GM23338 (cell line): Measurements from ENCODE around the gene HDC. TPM values are rescaled to one million over a fixed set of nuclear protein-coding genes. Genes with fewer than 3 reads are reported as not detected.

Experiments used
- ATAC-seq: fragments of 200-7000 bp; cut with Tn5 transposase; 3 replicates; pipeline ENCODE4 v1.9.1; 2020
- DNase-seq: peaks from one replicate; pipeline ENCODE4 v3.0.0-alpha.2; 2015; ENCODE audit warnings: low spot score
- H2AFZ ChIP-seq: fragments of 200-600 bp; sonication (generic); 2 replicates; pipeline ENCODE4 v1.8.0; 2016; ENCODE audit warnings: antibody characterized with exemption, mild to moderate bottlenecking, moderate library complexity
- H3F3A ChIP-seq: fragments of 200-600 bp; sonication (generic); replicated peaks from 2 replicates; pipeline ENCODE4 v1.8.0; 2017; ENCODE audit warnings: antibody characterized with exemption, mixed run types, low read depth
- H3K27ac ChIP-seq: fragments of 200-600 bp; sonication (generic); 2 replicates; pipeline ENCODE4 v1.6.1; 2016; ENCODE audit warnings: low read depth
- H3K27me3 ChIP-seq: fragments of 200-600 bp; sonication (generic); 2 replicates; pipeline ENCODE4 v1.8.0; 2016; ENCODE audit warnings: mild to moderate bottlenecking, mixed run types, moderate library complexity; ENCODE audit not compliant: insufficient read depth
- H3K36me3 ChIP-seq: fragments of 200-600 bp; sonication (generic); 2 replicates; pipeline ENCODE4 v1.8.0; 2016; ENCODE audit warnings: mild to moderate bottlenecking; ENCODE audit not compliant: insufficient read depth
- H3K4me1 ChIP-seq: fragments of 200-600 bp; sonication (generic); 2 replicates; pipeline ENCODE4 v1.8.0; 2016; ENCODE audit warnings: mild to moderate bottlenecking, moderate library complexity; ENCODE audit not compliant: insufficient read depth
- H3K4me2 ChIP-seq: fragments of 200-600 bp; sonication (generic); 2 replicates; pipeline ENCODE4 v1.7.1; 2017; ENCODE audit warnings: mixed run types
- H3K4me3 ChIP-seq: fragments of 200-600 bp; sonication (generic); 2 replicates; pipeline ENCODE4 v1.6.1; 2016; ENCODE audit warnings: mixed run types
- H3K79me2 ChIP-seq: fragments of 200-600 bp; sonication (generic); replicated peaks from 2 replicates; pipeline ENCODE4 v1.8.0; 2017; ENCODE audit warnings: mild to moderate bottlenecking; ENCODE audit not compliant: insufficient read depth
- H3K9me2 ChIP-seq: fragments of 200-600 bp; sonication (generic); 2 replicates; pipeline ENCODE4 v1.8.0; 2017; ENCODE audit not compliant: insufficient read depth
- H4K20me1 ChIP-seq: fragments of 200-600 bp; sonication (generic); replicated peaks from 2 replicates; pipeline ENCODE4 v1.8.0; 2017; ENCODE audit warnings: mild to moderate bottlenecking; ENCODE audit not compliant: insufficient read depth
- H3K27ac Mint-ChIP-seq: 2 replicates; pipeline ENCODE4 v1.8.0; 2020; ENCODE audit warnings: inconsistent platforms, mild to moderate bottlenecking, moderate library complexity, mixed read lengths
- H3K27me3 Mint-ChIP-seq: 3 replicates; pipeline ENCODE4 v1.8.0; 2022; ENCODE audit warnings: low read depth, mild to moderate bottlenecking, moderate library complexity, mixed read lengths, inconsistent platforms; ENCODE audit not compliant: insufficient read depth, poor library complexity
- H3K36me3 Mint-ChIP-seq: 3 replicates; pipeline ENCODE4 v1.8.0; 2021; ENCODE audit warnings: low read depth, mild to moderate bottlenecking, inconsistent platforms, moderate library complexity, mixed read lengths
- H3K4me1 Mint-ChIP-seq: 3 replicates; pipeline ENCODE4 v1.8.0; 2020; ENCODE audit warnings: mild to moderate bottlenecking, inconsistent platforms, mixed read lengths
- H3K4me3 Mint-ChIP-seq: 3 replicates; pipeline ENCODE4 v1.8.0; 2021; ENCODE audit warnings: moderate library complexity, mild to moderate bottlenecking, inconsistent platforms, mixed read lengths
- H3K9me3 Mint-ChIP-seq: 3 replicates; pipeline ENCODE4 v1.8.0; 2020; ENCODE audit warnings: moderate library complexity, mild to moderate bottlenecking, inconsistent platforms, mixed read lengths
- CREB1 ChIP-seq: fragments of 250-450 bp; sonication (Bioruptor Pico); IDR thresholded peaks from 2 replicates; pipeline ENCODE4 v1.5.0; 2020; ENCODE audit warnings: low read depth, mild to moderate bottlenecking, moderate library complexity
- ETS1 ChIP-seq: IDR thresholded peaks from 2 replicates; pipeline ENCODE4 v1.6.1; 2016; ENCODE audit warnings: antibody characterized with exemption
- EZH2 ChIP-seq: fragments of 200-600 bp; sonication (generic); IDR thresholded peaks from one replicate; pipeline ENCODE4 v1.8.0; 2017; ENCODE audit warnings: antibody characterized with exemption, mild to moderate bottlenecking, low read depth; ENCODE audit not compliant: unreplicated experiment
- JUNB ChIP-seq: IDR thresholded peaks from one replicate; pipeline ENCODE4 v1.6.1; 2016; ENCODE audit warnings: antibody characterized with exemption; ENCODE audit not compliant: unreplicated experiment
- NANOG ChIP-seq: IDR thresholded peaks from 2 replicates; pipeline ENCODE4 v1.6.1; 2016; ENCODE audit warnings: antibody characterized with exemption, borderline replicate concordance
- REST ChIP-seq: IDR thresholded peaks from one replicate; pipeline ENCODE4 v1.6.1; 2018; ENCODE audit warnings: antibody characterized with exemption; ENCODE audit not compliant: unreplicated experiment
- STAT1 ChIP-seq: IDR thresholded peaks from one replicate; pipeline ENCODE4 v1.6.1; 2016; ENCODE audit warnings: antibody characterized with exemption; ENCODE audit not compliant: unreplicated experiment
- ZNF114 ChIP-seq: fragments of 250-450 bp; sonication (Bioruptor Pico); IDR thresholded peaks from 2 replicates; pipeline ENCODE4 v1.5.0; 2020; ENCODE audit warnings: mild to moderate bottlenecking, moderate library complexity
- ZNF331 ChIP-seq: fragments of 250-450 bp; sonication (Bioruptor Pico); IDR thresholded peaks from 2 replicates; pipeline ENCODE4 v1.5.0; 2020; ENCODE audit warnings: low read depth, mild to moderate bottlenecking, moderate library complexity
- polyA plus RNA-seq: library from polyadenylated mRNA; unstranded; fragments of >200 nt; fragmentation: Nextera tagmentation; extraction: Ambion mirVana; gene quantifications from 2 replicates; pipeline ENCODE4 v1.2.1, GENCODE V29; 2016
- total RNA-seq: library from RNA; depleted of rRNA; stranded (reverse); fragments of >200 nt; shearing (Covaris generic); gene quantifications from 2 replicates; pipeline ENCODE4 v1.2.3, GENCODE V29; 2014
- TF ChIP-seq, protein P1 (sequence below), 2 experiments: fragments of 200-600 bp in 1 of 2; sonication (generic) in 1 of 2; conservative IDR thresholded peaks; 2 replicates each; pipeline versions ENCODE4 v1.5.1 to v1.6.1; 2016 to 2017; ENCODE audit warnings: antibody characterized with exemption in 2 of 2, low read depth in 2 of 2, mild to moderate bottlenecking in 2 of 2, moderate library complexity in 1 of 2

HDC gene
- total and polyA plus RNA-seq, 2 experiments from 2014 or later, result not detected

DNA sequence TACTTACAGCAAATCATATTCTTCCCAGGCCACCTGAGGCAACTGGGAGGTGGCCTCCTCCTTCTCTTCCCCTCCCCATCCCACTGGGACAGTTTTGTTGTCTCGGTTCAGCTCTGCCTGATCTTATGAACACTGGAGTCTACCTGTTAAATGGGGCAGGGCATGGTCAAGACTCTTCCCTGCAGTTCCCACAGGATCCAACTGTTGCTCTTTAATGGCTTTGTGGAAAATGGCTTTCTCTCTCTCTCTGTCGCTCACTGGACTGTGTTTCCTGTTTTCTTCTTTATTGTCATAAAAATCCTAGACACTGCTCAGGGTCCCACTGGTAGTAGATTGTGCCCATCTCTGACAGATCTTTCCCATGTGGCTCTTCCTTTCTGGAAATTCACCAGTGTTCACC, 43.3 kb downstream of the HDC start:
- no peak overlapping the region for H3K4me3 ChIP-seq
- Mint-ChIP-seq H3K27ac (no peak overlapping the region), H3K36me3 (peaks cover 4% of the 10 kb centered on the region; the same call in 1 of the 3 replicates), H3K4me3 (no peak overlapping the region), H3K27me3 (no peaks in the 10 kb centered on the region), H3K9me3 (no peaks in the 10 kb centered on the region), H3K4me1 (no peaks in the 10 kb centered on the region)
- TF ChIP-seq STAT1 (no peak), ETS1 (no peak), NANOG (no peak), EZH2 (no peak), ZNF331 (CRISPR knock-in tag) (no peak), REST (no peak), JUNB (no peak), CREB1 (CRISPR knock-in tag) (no peak)
- TF ChIP-seq, protein P1, sequence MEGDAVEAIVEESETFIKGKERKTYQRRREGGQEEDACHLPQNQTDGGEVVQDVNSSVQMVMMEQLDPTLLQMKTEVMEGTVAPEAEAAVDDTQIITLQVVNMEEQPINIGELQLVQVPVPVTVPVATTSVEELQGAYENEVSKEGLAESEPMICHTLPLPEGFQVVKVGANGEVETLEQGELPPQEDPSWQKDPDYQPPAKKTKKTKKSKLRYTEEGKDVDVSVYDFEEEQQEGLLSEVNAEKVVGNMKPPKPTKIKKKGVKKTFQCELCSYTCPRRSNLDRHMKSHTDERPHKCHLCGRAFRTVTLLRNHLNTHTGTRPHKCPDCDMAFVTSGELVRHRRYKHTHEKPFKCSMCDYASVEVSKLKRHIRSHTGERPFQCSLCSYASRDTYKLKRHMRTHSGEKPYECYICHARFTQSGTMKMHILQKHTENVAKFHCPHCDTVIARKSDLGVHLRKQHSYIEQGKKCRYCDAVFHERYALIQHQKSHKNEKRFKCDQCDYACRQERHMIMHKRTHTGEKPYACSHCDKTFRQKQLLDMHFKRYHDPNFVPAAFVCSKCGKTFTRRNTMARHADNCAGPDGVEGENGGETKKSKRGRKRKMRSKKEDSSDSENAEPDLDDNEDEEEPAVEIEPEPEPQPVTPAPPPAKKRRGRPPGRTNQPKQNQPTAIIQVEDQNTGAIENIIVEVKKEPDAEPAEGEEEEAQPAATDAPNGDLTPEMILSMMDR (conservative IDR thresholded peaks at IDR 0.05; ENCODE audit: low read depth in 2 of 2), result no peak
- H3K4me2 ChIP-seq, result no peak overlapping the region
- DNase-seq (no peak), ATAC-seq (no peak)
- H3K27me3 ChIP-seq, result no peaks in the 10 kb centered on the region
- no peaks in the 10 kb centered on the region for H3K36me3 ChIP-seq
- no peaks in the 10 kb centered on the region for H3K9me2 ChIP-seq
- H3K4me1 ChIP-seq, result no peaks in the 10 kb centered on the region
- no peaks in the 10 kb centered on the region for H3F3A ChIP-seq
- H2AFZ ChIP-seq, result no peak overlapping the region
- no peaks in the 10 kb centered on the region for H3K79me2 ChIP-seq
- no peak overlapping the region for H3K27ac ChIP-seq
- no peaks in the 10 kb centered on the region for H4K20me1 ChIP-seq

- no peak for ATAC-seq
- H3F3A ChIP-seq, result no peaks in the 10 kb centered on the region
- H3K4me3 Mint-ChIP-seq, result no peak overlapping the region
- H3K4me2 ChIP-seq, result no peak overlapping the region
- no peak overlapping the region for H3K4me3 ChIP-seq
- H3K27me3 ChIP-seq, result no peaks in the 10 kb centered on the region
- H3K27ac ChIP-seq, result no peak overlapping the region
- peaks cover 2% of the 10 kb centered on the region; the same call in 2 of the 3 replicates for H3K9me3 Mint-ChIP-seq
- H3K27me3 Mint-ChIP-seq, result no peaks in the 10 kb centered on the region
- H3K4me1 ChIP-seq, result no peaks in the 10 kb centered on the region
- peaks cover 4% of the 10 kb centered on the region; the same call in 1 of the 3 replicates for H3K36me3 Mint-ChIP-seq
- H3K79me2 ChIP-seq, result no peaks in the 10 kb centered on the region
- no peaks in the 10 kb centered on the region for H3K4me1 Mint-ChIP-seq
- H3K36me3 ChIP-seq, result no peaks in the 10 kb centered on the region
- H2AFZ ChIP-seq, result no peak overlapping the region
- no peaks in the 10 kb centered on the region for H3K9me2 ChIP-seq
- DNase-seq, result no peak
- no peaks in the 10 kb centered on the region for H4K20me1 ChIP-seq
- no peak overlapping the region; the same call in 1 of the 2 replicates for H3K27ac Mint-ChIP-seq
- TF ChIP-seq ZNF114, result no peak
- no peak for TF ChIP-seq JUNB
- TF ChIP-seq ZNF331 (CRISPR knock-in tag), result no peak
- no peak for TF ChIP-seq REST
Observed at GRCh38 chr15:50219820-50220219, 45.7 kb downstream of the HDC start.
